ENCODE data around the gene CARMIL3.

CARMIL3 gene

GRCh38 chr14:24075485-24076301 lies 23.9 kb downstream of the CARMIL3 start:
- TF ChIP-seq CTCF (IDR thresholded peaks at IDR 0.05), result no peak
- no peak for TF ChIP-seq ZFX (IDR thresholded peaks at IDR 0.05; ENCODE audit: borderline replicate concordance)
- no peak overlapping the region for H3K27ac ChIP-seq

GRCh38 chr14:24076302-24076601 lies 24.4 kb downstream of the CARMIL3 start:
- H3K27ac ChIP-seq, result no peak overlapping the region
- TF ChIP-seq CTCF (IDR thresholded peaks at IDR 0.05) (no peak), ZFX (IDR thresholded peaks at IDR 0.05; ENCODE audit: borderline replicate concordance) (no peak)

- H3K27ac ChIP-seq, result no peak overlapping the region
- TF ChIP-seq CTCF (IDR thresholded peaks at IDR 0.05), result no peak
- TF ChIP-seq ZFX (IDR thresholded peaks at IDR 0.05; ENCODE audit: borderline replicate concordance), result no peak
These were observed 25.3 kb downstream of the CARMIL3 start for GRCh38 chr14:24077086-24077485.

GRCh38 chr14:24078146-24078545 lies 26.3 kb downstream of the CARMIL3 start:
- TF ChIP-seq ZFX (IDR thresholded peaks at IDR 0.05; ENCODE audit: borderline replicate concordance), result no peak
- no peak for TF ChIP-seq CTCF (IDR thresholded peaks at IDR 0.05)
- no peak overlapping the region for H3K27ac ChIP-seq

- no peak for TF ChIP-seq ZFX (IDR thresholded peaks at IDR 0.05; ENCODE audit: borderline replicate concordance)
- TF ChIP-seq CTCF (IDR thresholded peaks at IDR 0.05), result no peak
- H3K27ac ChIP-seq, result no peak overlapping the region
These were observed 27.8 kb downstream of the CARMIL3 start for GRCh38 chr14:24079491-24080141.

- TF ChIP-seq CTCF (IDR thresholded peaks at IDR 0.05), result no peak
- TF ChIP-seq ZFX (IDR thresholded peaks at IDR 0.05; ENCODE audit: borderline replicate concordance), result no peak
- H3K27ac ChIP-seq, result 0 out of 2 replicates have a peak overlapping the region, but pooled peaks have one; percentile 59
These were observed 28.3 kb downstream of the CARMIL3 start for GRCh38 chr14:24080142-24080530.
